Measurements from ENCODE around the gene POLR3K. TPM values are rescaled to one million over a fixed set of nuclear protein-coding genes. Genes with fewer than 3 reads are reported as not detected.

Gene POLR3K
- total RNA-seq, 2 donors from 2014 or later = 31.1 to 35.8 TPM

DNA sequence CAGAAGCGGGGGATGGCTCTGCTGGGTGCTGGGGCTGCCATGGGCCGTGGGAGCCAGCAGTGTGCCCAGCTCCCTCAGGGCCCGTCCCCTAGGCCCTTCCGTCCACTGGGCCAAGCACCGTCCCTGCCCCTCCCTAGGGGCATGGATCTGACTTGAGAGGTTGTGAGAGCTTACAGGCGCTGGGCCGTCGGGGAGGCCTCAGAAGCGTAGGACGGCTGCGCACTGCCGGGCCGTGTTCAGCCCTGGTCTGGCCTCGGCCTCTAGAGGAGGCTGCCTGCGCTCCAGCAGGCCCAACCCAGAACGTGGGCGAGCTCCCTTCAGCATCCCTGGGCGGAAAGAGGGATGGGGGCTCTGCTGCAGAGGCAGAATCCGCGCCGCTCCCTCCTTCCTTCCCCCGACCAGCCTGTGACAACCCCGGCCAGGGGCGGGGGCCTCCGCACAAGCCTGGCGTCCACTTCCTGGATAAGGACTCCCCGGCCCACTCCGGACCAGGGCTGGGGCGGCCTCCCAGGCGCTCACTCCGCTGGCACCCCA lies 23.9 kb upstream of the POLR3K start:
- Mint-ChIP-seq H3K9me3 (no peaks in the 10 kb centered on the region), H3K4me1 (peaks cover 40% of the 10 kb centered on the region), H3K27ac (no peak overlapping the region), H3K36me3 (ENCODE audit: low read depth) (peaks cover 10% of the 10 kb centered on the region), H3K27me3 (ENCODE audit: insufficient read depth) (no peaks in the 10 kb centered on the region), H3K4me3 (peak overlapping the region; percentile 75)
- Histone ChIP-seq H3K4me1 (ENCODE audit: control insufficient read depth, insufficient read depth, low read length) (peaks cover 22% of the 10 kb centered on the region), H3K36me3 (ENCODE audit: control insufficient read depth, insufficient read depth, low read length) (peaks cover 12% of the 10 kb centered on the region), H3K9ac (ENCODE audit: extremely low read depth, low read length, poor library complexity, severe bottlenecking) (peak overlapping the region; percentile 45), H3K9me3 (ENCODE audit: control insufficient read depth, low read length) (no peaks in the 10 kb centered on the region), H3K27ac (ENCODE audit: low read depth, low read length) (peak overlapping the region; percentile 24), H3K27me3 (ENCODE audit: control insufficient read depth, insufficient read depth, low read length, poor library complexity, severe bottlenecking) (no peaks in the 10 kb centered on the region), H3K4me3 (ENCODE audit: low read length) (peak overlapping the region; percentile 85)
- 50 to 56% methylated on average over 19 to 31 of the region's 31 CpGs for WGBS, 2 experiments (ENCODE audit: insufficient coverage in 1 of 2, insufficient read length in 1 of 2)
- TF ChIP-seq, protein P1, sequence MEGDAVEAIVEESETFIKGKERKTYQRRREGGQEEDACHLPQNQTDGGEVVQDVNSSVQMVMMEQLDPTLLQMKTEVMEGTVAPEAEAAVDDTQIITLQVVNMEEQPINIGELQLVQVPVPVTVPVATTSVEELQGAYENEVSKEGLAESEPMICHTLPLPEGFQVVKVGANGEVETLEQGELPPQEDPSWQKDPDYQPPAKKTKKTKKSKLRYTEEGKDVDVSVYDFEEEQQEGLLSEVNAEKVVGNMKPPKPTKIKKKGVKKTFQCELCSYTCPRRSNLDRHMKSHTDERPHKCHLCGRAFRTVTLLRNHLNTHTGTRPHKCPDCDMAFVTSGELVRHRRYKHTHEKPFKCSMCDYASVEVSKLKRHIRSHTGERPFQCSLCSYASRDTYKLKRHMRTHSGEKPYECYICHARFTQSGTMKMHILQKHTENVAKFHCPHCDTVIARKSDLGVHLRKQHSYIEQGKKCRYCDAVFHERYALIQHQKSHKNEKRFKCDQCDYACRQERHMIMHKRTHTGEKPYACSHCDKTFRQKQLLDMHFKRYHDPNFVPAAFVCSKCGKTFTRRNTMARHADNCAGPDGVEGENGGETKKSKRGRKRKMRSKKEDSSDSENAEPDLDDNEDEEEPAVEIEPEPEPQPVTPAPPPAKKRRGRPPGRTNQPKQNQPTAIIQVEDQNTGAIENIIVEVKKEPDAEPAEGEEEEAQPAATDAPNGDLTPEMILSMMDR (conservative IDR thresholded peaks at IDR 0.05) = no peak
- DNase-seq = peak; percentile 85

DNA sequence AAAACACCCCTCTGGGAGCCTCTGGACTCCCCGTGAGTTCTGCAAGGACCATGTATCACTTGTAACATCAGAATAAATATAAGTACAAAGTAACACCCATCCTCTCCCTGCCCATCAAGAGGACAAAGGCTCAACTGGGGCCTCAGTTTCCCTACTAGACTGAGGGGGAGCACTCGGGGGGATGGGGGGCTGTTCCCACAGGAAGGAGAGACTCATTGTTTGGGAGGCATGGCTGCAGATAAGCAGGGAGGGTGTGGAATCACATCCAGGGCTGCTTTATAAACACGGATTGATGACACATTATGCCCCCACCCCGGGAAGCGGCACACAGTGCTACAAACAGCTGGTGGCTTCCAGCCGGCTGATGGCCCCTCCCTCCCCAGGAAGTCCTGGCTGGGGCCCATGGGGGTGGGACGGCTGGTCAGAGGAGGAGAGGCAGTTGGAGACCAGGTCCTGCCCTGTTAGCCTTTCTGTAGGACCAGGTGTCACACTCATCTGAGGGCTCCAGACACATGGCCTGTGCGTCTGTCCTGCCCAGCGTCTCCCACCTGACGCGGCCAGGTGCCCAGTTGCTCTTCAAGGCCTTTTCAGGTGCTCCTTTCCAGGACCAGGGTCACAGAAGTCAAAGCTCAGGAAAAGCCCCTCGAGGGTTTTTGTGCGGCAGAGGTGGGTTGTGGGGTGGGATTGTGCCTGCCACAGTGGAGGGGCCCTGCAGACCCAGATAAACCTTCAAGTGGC lies 23.3 kb upstream of the POLR3K start:
- no peak overlapping the region for H3K27ac ChIP-seq (ENCODE audit: low read depth, low read length)
- TF ChIP-seq, protein P1 (conservative IDR thresholded peaks at IDR 0.05) = no peak
- H3K9me3 ChIP-seq (ENCODE audit: control insufficient read depth, low read length) = no peaks in the 10 kb centered on the region
- Mint-ChIP-seq H3K4me3 (peak overlapping the region; percentile 75), H3K9me3 (no peaks in the 10 kb centered on the region), H3K27me3 (ENCODE audit: insufficient read depth) (no peaks in the 10 kb centered on the region), H3K27ac (peak overlapping the region; percentile 95), H3K36me3 (ENCODE audit: low read depth) (peaks cover 10% of the 10 kb centered on the region), H3K4me1 (peaks cover 40% of the 10 kb centered on the region)
- 76 to 80% methylated on average over 8 to 13 of the region's 13 CpGs for WGBS, 2 experiments (ENCODE audit: insufficient coverage in 1 of 2, insufficient read length in 1 of 2)
- no peaks in the 10 kb centered on the region for H3K27me3 ChIP-seq (ENCODE audit: control insufficient read depth, insufficient read depth, low read length, poor library complexity, severe bottlenecking)
- DNase-seq = peak; percentile 72
- H3K36me3 ChIP-seq (ENCODE audit: control insufficient read depth, insufficient read depth, low read length) = peaks cover 12% of the 10 kb centered on the region
- H3K4me3 ChIP-seq (ENCODE audit: low read length) = peak overlapping the region; percentile 85
- H3K9ac ChIP-seq (ENCODE audit: extremely low read depth, low read length, poor library complexity, severe bottlenecking) = no peak overlapping the region
- H3K4me1 ChIP-seq (ENCODE audit: control insufficient read depth, insufficient read depth, low read length) = peaks cover 22% of the 10 kb centered on the region

DNA sequence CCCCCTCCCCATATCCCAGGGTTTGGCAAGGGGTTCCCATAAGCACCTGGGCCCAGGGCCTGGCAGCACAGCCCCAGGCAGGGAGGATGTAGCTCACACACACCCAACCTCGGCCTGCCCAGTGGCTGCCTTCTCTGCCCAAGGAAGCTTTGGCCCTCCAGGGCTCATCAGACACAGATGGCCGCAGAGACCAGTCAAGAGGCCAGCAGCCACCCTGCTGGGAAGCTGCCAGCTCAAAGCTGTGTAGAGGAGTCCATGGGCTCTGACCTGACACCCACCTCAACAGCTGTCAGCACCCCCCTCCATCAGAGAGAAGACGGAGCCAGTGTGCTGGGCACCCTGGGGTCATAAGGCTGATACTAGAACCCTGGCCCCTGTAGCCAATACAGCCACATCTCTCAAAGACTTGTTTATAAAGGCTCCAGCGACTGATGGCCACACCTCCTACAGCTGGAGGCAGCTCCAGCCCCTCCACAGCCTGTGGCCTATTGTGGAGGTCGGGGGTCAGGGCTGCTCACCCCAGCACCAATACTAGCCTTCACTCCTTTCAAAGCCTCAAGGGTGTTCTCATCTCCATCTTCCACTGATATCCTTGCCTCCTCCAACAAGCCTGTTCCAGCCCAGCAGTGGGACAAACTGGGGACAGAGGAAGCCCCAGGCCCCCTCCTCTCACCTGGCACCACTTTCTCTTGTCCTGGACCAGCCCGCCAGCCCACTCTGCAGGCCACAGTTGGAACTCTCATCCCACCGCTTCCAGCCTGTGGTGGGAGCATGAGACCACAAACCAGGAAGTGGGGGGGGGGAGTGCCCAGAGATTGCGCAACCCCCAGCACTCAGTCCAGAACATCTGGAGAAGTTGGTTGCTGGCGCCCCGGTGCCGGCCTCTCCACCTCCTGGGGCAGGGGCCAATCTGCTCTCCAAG lies 22.4 kb upstream of the POLR3K start:
- peaks cover 27% of the 10 kb centered on the region for H3K4me1 ChIP-seq (ENCODE audit: control insufficient read depth, insufficient read depth, low read length)
- H3K4me3 Mint-ChIP-seq = no peak overlapping the region

More for the DNA sequence above, 22.4 kb upstream of the POLR3K start:
- Histone ChIP-seq H3K4me3 (ENCODE audit: low read length) (no peak overlapping the region), H3K9me3 (ENCODE audit: control insufficient read depth, low read length) (no peaks in the 10 kb centered on the region), H3K36me3 (ENCODE audit: control insufficient read depth, insufficient read depth, low read length) (peaks cover 12% of the 10 kb centered on the region), H3K27ac (ENCODE audit: low read depth, low read length) (peak overlapping the region; percentile 4), H3K9ac (ENCODE audit: extremely low read depth, low read length, poor library complexity, severe bottlenecking) (no peak overlapping the region), H3K27me3 (ENCODE audit: control insufficient read depth, insufficient read depth, low read length, poor library complexity, severe bottlenecking) (no peaks in the 10 kb centered on the region)
- Mint-ChIP-seq H3K27me3 (ENCODE audit: insufficient read depth) (no peaks in the 10 kb centered on the region), H3K36me3 (ENCODE audit: low read depth) (peaks cover 10% of the 10 kb centered on the region), H3K9me3 (no peaks in the 10 kb centered on the region), H3K27ac (peak overlapping the region; percentile 95), H3K4me1 (peaks cover 42% of the 10 kb centered on the region)
- peak; percentile 90 for DNase-seq
- TF ChIP-seq, protein P1 (conservative IDR thresholded peaks at IDR 0.05) = peak; percentile 58
- WGBS, 2 experiments (ENCODE audit: insufficient coverage in 1 of 2, insufficient read length in 1 of 2) = 83 to 86% methylated on average over 2 to 11 of the region's 11 CpGs
